Spleen (tissue), 11 donors: ENCODE measurements around the gene EVL. TPM values are rescaled to one million over a fixed set of nuclear protein-coding genes. Genes with fewer than 3 reads are reported as not detected.

Experiments used
- DNase-seq: peaks from one replicate; pipeline ENCODE4 v3.0.0-alpha.2; 2020
- H3K27ac ChIP-seq, 8 donors: fragments of 200-600 bp; sonication (generic) in 7 of 8; 1 replicate in 4 of 8; 2 replicates in 4 of 8; pipeline versions ENCODE4 v1.5.0 to v1.8.0; 2016 to 2021; ENCODE audit warnings: inconsistent platforms in 4 of 8, mild to moderate bottlenecking in 4 of 8, moderate library complexity in 1 of 8
- H3K27me3 ChIP-seq, 7 donors: fragments of 200-600 bp; sonication (generic) in 6 of 7; replicated peaks in 1 of 7; 1 replicate in 4 of 7; 2 replicates in 3 of 7; pipeline versions ENCODE4 v1.5.0 to v1.8.0; 2016 to 2021; ENCODE audit warnings: inconsistent platforms in 3 of 7, mild to moderate bottlenecking in 1 of 7
- H3K36me3 ChIP-seq, 6 donors: fragments of 200-600 bp; sonication (generic) in 5 of 6; 1 replicate in 4 of 6; 2 replicates in 2 of 6; pipeline versions ENCODE4 v1.5.0 to v1.8.0; 2016 to 2021; ENCODE audit warnings: inconsistent platforms in 2 of 6
- H3K4me1 ChIP-seq, 6 donors: fragments of 200-600 bp; sonication (generic) in 5 of 6; 1 replicate in 3 of 6; 2 replicates in 3 of 6; pipeline versions ENCODE4 v1.5.0 to v1.8.0; 2016 to 2021; ENCODE audit warnings: inconsistent platforms in 3 of 6
- H3K4me3 ChIP-seq, 8 donors: fragments of 200-600 bp; sonication (generic) in 7 of 8; 1 replicate in 4 of 8; 2 replicates in 4 of 8; pipeline versions ENCODE4 v1.5.0 to v1.8.0; 2016 to 2021; ENCODE audit warnings: inconsistent platforms in 4 of 8, mild to moderate bottlenecking in 4 of 8, moderate library complexity in 2 of 8
- H3K9me3 ChIP-seq, 8 donors: fragments of 200-600 bp; sonication (generic) in 7 of 8; 1 replicate in 4 of 8; 2 replicates in 4 of 8; pipeline versions ENCODE4 v1.5.0 to v1.8.0; 2016 to 2021; ENCODE audit warnings: inconsistent platforms in 4 of 8
- POLR2A ChIP-seq, 3 donors: fragments of 450-650 bp; IDR thresholded peaks; one replicate each; pipeline ENCODE4 v1.5.1; 2017; ENCODE audit warnings: antibody characterized with exemption in 3 of 3, mild to moderate bottlenecking in 1 of 3
- POLR2AphosphoS5 ChIP-seq, 3 donors: sonication (generic); formaldehyde crosslinking; IDR thresholded peaks; one replicate each; pipeline ENCODE4 v1.5.1; 2017; ENCODE audit warnings: antibody characterized with exemption in 3 of 3
- WGBS, 5 donors: extraction: QIAGEN DNeasy Blood & Tissue Kit in 3 of 5; methylation state at CpG; one replicate each; pipeline versions ENCODE4 v1.1.5 to v1.1.7; 2013 to 2018; 5-methylcytosine and 5-hydroxymethylcytosine counted together
- intact Hi-C: fragments of 100-400 bp; cut with DNase I; formaldehyde crosslinking; loops from one replicate; pipeline ENCODE4 v1.15.0; 2023; ENCODE audit warnings: low total_unique reads
- polyA plus RNA-seq, 3 donors: library from polyadenylated mRNA; stranded (reverse); fragments of 200-250 nt; gene quantifications; one replicate each; pipeline ENCODE4 v1.2.1, GENCODE V29; 2013
- total RNA-seq, 7 donors: library from RNA; depleted of rRNA in 3 of 7; stranded (reverse); fragments of >200 nt in 3 of 7; fragmentation: NEBNext Ultra II Directional in 4 of 7; extraction: Animal tissue kit (Norgen Biotek cat#: 25700) in 4 of 7; gene quantifications; one replicate each; pipeline versions ENCODE4 v1.1.0 to v1.2.1, GENCODE V29; 2016 to 2021
- TF ChIP-seq, protein P1 (sequence below), 11 experiments: fragments of 200-600 bp in 7 of 11; fragments of 450-650 bp in 4 of 11; sonication (generic) in 4 of 11; IDR thresholded peaks in 8 of 11; conservative IDR thresholded peaks in 3 of 11; 1 replicate in 7 of 11; 2 replicates in 4 of 11; pipeline versions ENCODE4 v1.4.0 to v1.8.0; 2016 to 2021; ENCODE audit warnings: antibody characterized with exemption in 11 of 11, inconsistent platforms in 4 of 11, mild to moderate bottlenecking in 1 of 11
- donor health status: healthy with polysubstance abuse.
- donor health status: DM: no; HTN: no; CAD: no; lungs with moderate emphysema.
- donor health status: DM: no; HTN: no; CAD: no.
- donor health status: Bipolar disorder and iron deficiency.
- donor health status: healthy.
- donor health status: DM: no; HTN: no; CAD: no.
- donor health status: DM: yes; HTN: yes; CAD: no.

EVL gene
- total and polyA plus RNA-seq, 10 donors: 169 to 336 (median 271) TPM

- Histone ChIP-seq H3K9me3 (no peaks in the 10 kb centered on the region), H3K36me3 (no peaks in the 10 kb centered on the region), H3K27ac (no peak overlapping the region), H3K4me3 (no peak overlapping the region), H3K27me3 (no peaks in the 10 kb centered on the region), H3K4me1 (peaks cover 0 to 9% (median 0%) of the 10 kb centered on the region in 6 donors)
- WGBS, 5 donors: 80 to 88% (median 83%) methylated on average over 8 of the region's 8 CpGs
- intact Hi-C loops: no loop called here
- no peak for DNase-seq
- TF ChIP-seq, protein P1, sequence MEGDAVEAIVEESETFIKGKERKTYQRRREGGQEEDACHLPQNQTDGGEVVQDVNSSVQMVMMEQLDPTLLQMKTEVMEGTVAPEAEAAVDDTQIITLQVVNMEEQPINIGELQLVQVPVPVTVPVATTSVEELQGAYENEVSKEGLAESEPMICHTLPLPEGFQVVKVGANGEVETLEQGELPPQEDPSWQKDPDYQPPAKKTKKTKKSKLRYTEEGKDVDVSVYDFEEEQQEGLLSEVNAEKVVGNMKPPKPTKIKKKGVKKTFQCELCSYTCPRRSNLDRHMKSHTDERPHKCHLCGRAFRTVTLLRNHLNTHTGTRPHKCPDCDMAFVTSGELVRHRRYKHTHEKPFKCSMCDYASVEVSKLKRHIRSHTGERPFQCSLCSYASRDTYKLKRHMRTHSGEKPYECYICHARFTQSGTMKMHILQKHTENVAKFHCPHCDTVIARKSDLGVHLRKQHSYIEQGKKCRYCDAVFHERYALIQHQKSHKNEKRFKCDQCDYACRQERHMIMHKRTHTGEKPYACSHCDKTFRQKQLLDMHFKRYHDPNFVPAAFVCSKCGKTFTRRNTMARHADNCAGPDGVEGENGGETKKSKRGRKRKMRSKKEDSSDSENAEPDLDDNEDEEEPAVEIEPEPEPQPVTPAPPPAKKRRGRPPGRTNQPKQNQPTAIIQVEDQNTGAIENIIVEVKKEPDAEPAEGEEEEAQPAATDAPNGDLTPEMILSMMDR (IDR thresholded peaks at IDR 0.05 in 8 of 11, conservative IDR thresholded peaks at IDR 0.05 in 3 of 11): no peak
- TF ChIP-seq POLR2AphosphoS5 (IDR thresholded peaks at IDR 0.05): no peak
- no peak for TF ChIP-seq POLR2A (IDR thresholded peaks at IDR 0.05)
These were observed 46.0 kb upstream of the EVL start for GRCh38 chr14:100019156-100019744.

- Histone ChIP-seq H3K27ac (no peak overlapping the region), H3K4me1 (peaks cover 0 to 6% (median 0%) of the 10 kb centered on the region in 6 donors), H3K9me3 (no peaks in the 10 kb centered on the region), H3K36me3 (no peaks in the 10 kb centered on the region), H3K4me3 (no peak overlapping the region), H3K27me3 (no peaks in the 10 kb centered on the region)
- no peak for DNase-seq
- TF ChIP-seq POLR2A (IDR thresholded peaks at IDR 0.05) (no peak), POLR2AphosphoS5 (IDR thresholded peaks at IDR 0.05) (no peak)
- TF ChIP-seq, protein P1 (IDR thresholded peaks at IDR 0.05 in 8 of 11, conservative IDR thresholded peaks at IDR 0.05 in 3 of 11): no peak
- 80 to 93% (median 82%) methylated on average over 7 of the region's 7 CpGs for WGBS, 5 donors
- intact Hi-C loops: no loop called here
These were observed 44.6 kb upstream of the EVL start for GRCh38 chr14:100020629-100021028.

- DNase-seq: no peak
- 88 to 93% (median 91%) methylated on average over 12 of the region's 12 CpGs for WGBS, 5 donors
- Histone ChIP-seq H3K36me3 (no peaks in the 10 kb centered on the region), H3K4me3 (no peak overlapping the region), H3K27ac (no peak overlapping the region), H3K27me3 (no peaks in the 10 kb centered on the region), H3K4me1 (peaks cover 0 to 6% (median 0%) of the 10 kb centered on the region in 6 donors), H3K9me3 (no peaks in the 10 kb centered on the region)
- intact Hi-C loops: no loop called here
- no peak for TF ChIP-seq POLR2AphosphoS5 (IDR thresholded peaks at IDR 0.05)
- no peak for TF ChIP-seq POLR2A (IDR thresholded peaks at IDR 0.05)
- TF ChIP-seq, protein P1 (IDR thresholded peaks at IDR 0.05 in 8 of 11, conservative IDR thresholded peaks at IDR 0.05 in 3 of 11): no peak
These were observed 42.3 kb upstream of the EVL start for GRCh38 chr14:100022772-100023451.

GRCh38 chr14:100025111-100025510, 40.1 kb upstream of the EVL start:
- intact Hi-C loops: no loop called here
- Histone ChIP-seq H3K36me3 (no peaks in the 10 kb centered on the region), H3K27me3 (no peaks in the 10 kb centered on the region), H3K9me3 (no peaks in the 10 kb centered on the region), H3K4me3 (no peak overlapping the region), H3K27ac (no peak overlapping the region), H3K4me1 (peaks cover 0 to 6% (median 0%) of the 10 kb centered on the region in 6 donors)
- no peak for TF ChIP-seq POLR2A (IDR thresholded peaks at IDR 0.05)
- TF ChIP-seq, protein P1 (IDR thresholded peaks at IDR 0.05 in 8 of 11, conservative IDR thresholded peaks at IDR 0.05 in 3 of 11): no peak
- TF ChIP-seq POLR2AphosphoS5 (IDR thresholded peaks at IDR 0.05): no peak
- no peak for DNase-seq
- 24 to 38% (median 28%) methylated on average over 1 of the region's 1 CpG for WGBS, 5 donors
